K562 (cell line): ENCODE results near the gene CMTM8. TPM values are rescaled to one million over a fixed set of nuclear protein-coding genes. Genes with fewer than 3 reads are reported as not detected.

Experiments
- ATAC-seq: fragments of 200-7000 bp; cut with Tn5 transposase; 3 replicates; pipeline ENCODE4 v1.9.1; 2020; ENCODE audit warnings: moderate library complexity
- BruUV-seq: library from RNA; stranded (reverse); fragments of 400-500 nt; replicated peaks from 2 replicates; lab custom pipeline; 2021; lab: Mats Ljungman, UMichigan
- CTCF ChIA-PET: fragments of 300-600 bp; formaldehyde crosslinking; extraction: SDS; loops from one replicate; lab custom pipeline; 2021; ENCODE audit warnings: low intra/inter-chr PET ratio; lab: Yijun Ruan, JAX
- POLR2A ChIA-PET: fragments of 300-600, 350-650 bp; sonication (Branson Sonifier 250); formaldehyde crosslinking; extraction: SDS; loops from one replicate; lab custom pipeline; 2021; ENCODE audit warnings: antibody characterized with exemption, inconsistent platforms; lab: Yijun Ruan, JAX
- DNase-seq, 4 experiments: peaks; one replicate each; pipeline versions ENCODE4 v3.0.0 to v3.0.0-alpha.2; 2011 to 2018; ENCODE audit warnings: low spot score in 3 of 4, mixed read lengths in 3 of 4; ENCODE audit errors: extremely low read depth in 1 of 4
- FAIRE-seq: peaks from 2 replicates; lab custom pipeline; 2011; peaks lifted over from hg19 to GRCh38; lab: Jason Lieb, UNC
- H2AFZ ChIP-seq: 2 replicates; pipeline ENCODE4 v1.6.0; 2011; ENCODE audit warnings: low read depth, low read length, control low read depth, inconsistent platforms
- H3K27ac ChIP-seq: fragments of 200-600 bp; 3 replicates; pipeline ENCODE4 v1.8.0; 2011; ENCODE audit warnings: low read depth, mild to moderate bottlenecking, control low read depth, inconsistent platforms, low read length, moderate library complexity, mixed read lengths; ENCODE audit errors: extremely low read depth
- H3K27me3 ChIP-seq, 2 experiments: fragments of 300-600 bp in 1 of 2; 2 replicates in 1 of 2; 3 replicates in 1 of 2; pipeline versions ENCODE4 v1.6.0 to v1.8.0; 2011; ENCODE audit warnings: inconsistent platforms in 2 of 2, low read length in 2 of 2, mild to moderate bottlenecking in 1 of 2, mixed read lengths in 1 of 2, moderate library complexity in 1 of 2; ENCODE audit not compliant: control insufficient read depth in 2 of 2, insufficient read depth in 2 of 2
- H3K36me3 ChIP-seq: fragments of 300-600 bp; 3 replicates; pipeline ENCODE4 v1.8.0; 2011; ENCODE audit warnings: mild to moderate bottlenecking, low read length, inconsistent platforms; ENCODE audit not compliant: control insufficient read depth, insufficient read depth
- H3K4me1 ChIP-seq, 2 experiments: fragments of 200-600 bp in 1 of 2; replicated peaks in 1 of 2; 2 replicates in 1 of 2; 3 replicates in 1 of 2; pipeline versions ENCODE4 v1.5.1 to v1.8.0; 2011; ENCODE audit warnings: inconsistent platforms in 2 of 2, low read length in 2 of 2, mild to moderate bottlenecking in 1 of 2, mixed read lengths in 1 of 2, moderate library complexity in 1 of 2; ENCODE audit not compliant: control insufficient read depth in 2 of 2, insufficient read depth in 2 of 2
- H3K4me2 ChIP-seq: 2 replicates; pipeline ENCODE4 v1.6.1; 2011; ENCODE audit warnings: low read length, control low read depth, inconsistent platforms, mixed read lengths; ENCODE audit not compliant: insufficient read depth
- H3K4me3 ChIP-seq: fragments of 200-600 bp; sonication (generic), shearing (Covaris generic); 2 replicates; pipeline ENCODE4 v1.5.1; 2016; ENCODE audit warnings: control low read depth, inconsistent platforms
- H3K79me2 ChIP-seq: fragments of 200-600 bp; 3 replicates; pipeline ENCODE4 v1.8.0; 2011; ENCODE audit warnings: low read length, inconsistent platforms; ENCODE audit not compliant: control insufficient read depth, insufficient read depth
- H3K9ac ChIP-seq, 2 experiments: 2 replicates each; pipeline versions ENCODE4 v1.6.0 to v1.6.1; 2011; ENCODE audit warnings: low read depth in 2 of 2, low read length in 2 of 2, control low read depth in 1 of 2, inconsistent platforms in 1 of 2, mild to moderate bottlenecking in 1 of 2, mixed read lengths in 1 of 2; ENCODE audit not compliant: insufficient read depth in 1 of 2
- H3K9me1 ChIP-seq: one replicate; pipeline ENCODE4 v1.6.0; 2011; ENCODE audit warnings: inconsistent platforms, mild to moderate bottlenecking, low read length, moderate library complexity; ENCODE audit not compliant: control insufficient read depth, insufficient read depth
- H3K9me3 ChIP-seq: replicated peaks from 2 replicates; pipeline ENCODE4 v1.5.1; 2011; ENCODE audit warnings: low read depth, low read length, inconsistent platforms; ENCODE audit not compliant: control insufficient read depth, insufficient read depth
- H4K20me1 ChIP-seq: replicated peaks from 2 replicates; pipeline ENCODE4 v1.6.1; 2011; ENCODE audit warnings: low read length, inconsistent platforms, mixed read lengths; ENCODE audit not compliant: control insufficient read depth, insufficient read depth
- CREB5 ChIP-seq: fragments of 250-450 bp; sonication (Bioruptor Pico); IDR thresholded peaks from 2 replicates; pipeline ENCODE4 v1.5.0; 2020; ENCODE audit warnings: mild to moderate bottlenecking
- ETV6 ChIP-seq, 3 experiments: fragments of 150-350 bp in 1 of 3; sonication (generic) in 1 of 3; formaldehyde crosslinking in 1 of 3; IDR thresholded peaks; 2 replicates each; pipeline versions ENCODE4 v1.6.1 to v1.8.0; 2014 to 2022; ENCODE audit warnings: borderline replicate concordance in 2 of 3, low read depth in 2 of 3, antibody characterized with exemption in 1 of 3, low read length in 1 of 3, mild to moderate bottlenecking in 1 of 3, missing genetic modification reagents in 1 of 3
- KLF13 ChIP-seq: fragments of 450-650 bp; IDR thresholded peaks from 2 replicates; pipeline ENCODE4 v1.6.1; 2016; ENCODE audit warnings: missing genetic modification characterization, low read depth, mild to moderate bottlenecking, missing compliant biosample characterization, moderate library complexity, borderline replicate concordance
- OTX1 ChIP-seq: fragments of 450-650 bp; formaldehyde crosslinking; IDR thresholded peaks from 2 replicates; pipeline ENCODE4 v1.4.0; 2022; ENCODE audit warnings: mild to moderate bottlenecking
- PHF8 ChIP-seq: fragments of 200-600 bp; sonication (generic); IDR thresholded peaks from 2 replicates; pipeline ENCODE4 v1.6.1; 2012; ENCODE audit warnings: mixed run types, mild to moderate bottlenecking, inconsistent platforms, low read length, moderate library complexity, borderline replicate concordance
- SETDB1 ChIP-seq: IDR thresholded peaks from one replicate; pipeline ENCODE4 v1.6.1; 2012; ENCODE audit warnings: low read length, control low read depth, inconsistent platforms
- SMARCA4 ChIP-seq: fragments of 450-650 bp; IDR thresholded peaks from 2 replicates; pipeline ENCODE4 v1.6.1; 2016
- SNRNP70 ChIP-seq: fragments of 200-400 bp; formaldehyde crosslinking; optimal IDR thresholded peaks from 2 replicates; pipeline ENCODE3; 2017; ENCODE audit warnings: low read depth, low read length
- STAG1 ChIP-seq: sonication (generic); formaldehyde crosslinking; IDR thresholded peaks from 2 replicates; pipeline ENCODE4 v1.5.0; 2020; ENCODE audit warnings: missing genetic modification reagents, borderline replicate concordance
- YBX1 ChIP-seq: fragments of 450-650 bp; IDR thresholded peaks from 2 replicates; pipeline ENCODE4 v1.7.1; 2016; ENCODE audit warnings: mild to moderate bottlenecking
- ZHX1 ChIP-seq: fragments of 150-350 bp; conservative IDR thresholded peaks from 2 replicates; pipeline ENCODE4 v1.6.1; 2014; ENCODE audit warnings: low read length
- WGBS: fragments of 100-300 bp; shearing (Covaris generic); methylation state at CpG from one replicate; pipeline ENCODE4 v1.1.6; 2016; ENCODE audit warnings: low coverage, mixed read lengths; ENCODE audit not compliant: insufficient coverage; ENCODE audit errors: missing lambda C conversion rate; 5-methylcytosine and 5-hydroxymethylcytosine counted together
- in situ Hi-C: fragments of 300-500 bp; cut with MboI; formaldehyde crosslinking; loops from 4 replicates; pipeline ENCODE4 v1.15.0; 2018; ENCODE audit warnings: inconsistent platforms, mixed read lengths
- intact Hi-C: fragments of 100-400 bp; cut with micrococcal nuclease; formaldehyde crosslinking; loops from 2 replicates; pipeline ENCODE4 v1.14.2; 2022
- polyA plus RNA-seq, 8 experiments: library from polyadenylated mRNA; depleted of rRNA in 4 of 8; stranded (reverse) in 5 of 8; unstranded in 3 of 8; fragments of >200 nt; fragmentation: Nextera tagmentation in 2 of 8; fragmentation: Illumina TruSeq in 1 of 8; extraction: Ambion mirVana in 2 of 8; extraction: Trizol in 1 of 8; gene quantifications; 2 replicates each; pipeline versions ENCODE4 v1.2.1 to v1.2.3, GENCODE V29; 2011 to 2014; ENCODE audit warnings: inconsistent platforms in 1 of 8, missing spikeins in 1 of 8
- total RNA-seq, 7 experiments: library from RNA; depleted of rRNA in 6 of 7; stranded (reverse); fragments of >200 nt in 6 of 7; fragmentation: Illumina TruSeq in 2 of 7; extraction: Trizol in 2 of 7; gene quantifications; 2 replicates each; pipeline versions ENCODE4 v1.2.1 to v1.2.3, GENCODE V29; 2011 to 2021; ENCODE audit warnings: low replicate concordance in 1 of 7

The CMTM8 gene
- total and polyA plus RNA-seq, 9 of the 15 experiments (the other 6 are each of a cell fraction or from before 2014, with no cell fraction given) = not detected

DNA sequence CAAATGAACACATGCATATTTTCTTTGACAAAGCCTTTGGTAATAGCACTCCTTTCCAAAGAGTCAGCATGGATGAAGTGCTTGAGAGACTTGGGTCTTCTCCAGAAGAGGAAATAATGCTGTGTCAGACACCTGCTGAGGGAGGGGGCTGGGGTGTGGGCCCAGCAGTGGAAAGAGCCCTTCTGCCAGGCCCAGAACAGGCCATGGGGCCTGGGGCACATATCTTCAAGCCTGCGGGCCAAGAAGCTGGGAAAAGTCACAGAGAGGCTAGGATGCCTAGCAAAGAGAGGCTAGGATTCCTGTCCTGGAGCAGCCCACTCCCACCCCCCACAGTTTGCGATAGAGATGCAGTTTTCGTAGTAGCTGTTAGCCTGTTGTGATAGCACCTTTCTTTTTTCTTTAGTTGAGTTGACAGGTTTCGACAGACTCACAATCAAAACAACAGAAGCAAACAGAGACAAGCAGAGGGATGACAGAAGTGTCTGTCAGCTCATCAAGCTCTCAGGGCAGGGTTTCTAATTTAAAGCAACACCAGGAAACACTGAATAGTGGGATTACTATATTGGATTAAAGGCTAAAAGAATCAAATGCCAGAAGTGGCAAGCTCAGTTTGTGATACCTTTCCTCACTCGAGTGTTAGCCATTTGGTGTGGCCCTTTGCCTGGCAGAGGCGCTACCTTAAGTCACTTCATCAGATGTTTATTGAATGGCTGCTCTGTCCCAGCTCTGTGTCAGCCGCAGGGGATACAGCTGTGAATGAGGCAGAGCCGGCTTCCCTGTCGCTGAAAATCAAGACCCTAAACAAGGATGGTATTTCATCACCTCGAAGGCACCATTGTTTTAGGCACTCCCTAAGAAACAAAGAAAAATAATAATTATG lies 172.1 kb downstream of the CMTM8 start (continued):
- TF ChIP-seq ETV6 (IDR thresholded peaks at IDR 0.05; ENCODE audit: borderline replicate concordance in 1 of 2, low read depth in 2 of 2, low read length in 1 of 2) (no peak), ETV6 (CRISPR knock-in tag; IDR thresholded peaks at IDR 0.05; ENCODE audit: borderline replicate concordance) (no peak), SETDB1 (no peak)

DNA sequence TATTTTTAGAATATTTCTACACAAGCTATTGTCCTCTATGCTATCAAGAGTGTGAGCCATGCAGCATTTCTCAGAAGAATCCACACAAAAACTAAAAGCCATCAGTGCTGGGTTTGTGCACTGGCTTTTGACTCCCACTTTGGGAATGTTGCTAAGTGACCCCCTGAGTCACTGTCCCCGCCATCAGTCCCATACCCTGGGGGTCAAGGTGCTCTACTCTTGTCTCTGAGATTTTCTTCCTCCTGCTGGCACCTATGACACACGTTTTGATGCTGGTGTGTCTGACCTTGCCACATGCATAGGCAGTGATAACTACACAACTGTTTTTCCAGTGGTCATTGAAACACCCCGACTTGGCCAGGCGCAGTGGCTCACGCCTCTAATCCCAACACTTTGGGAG lies 173.0 kb downstream of the CMTM8 start:
- no peaks in the 10 kb centered on the region for H3K9me3 ChIP-seq
- BruUV-seq = no TSS peak
- FAIRE-seq (no peak), DNase-seq (no peak), ATAC-seq (no peak)
- WGBS = 0% methylated on average over 5 of the region's 5 CpGs
- POLR2A ChIA-PET = interaction anchor here (1.1 kb wide), 1 partner anchor 36 kb away, joined by 3 read pairs; no protein-coding TSS in a partner anchor
- no peak overlapping the region for H3K4me3 ChIP-seq
- H3K79me2 ChIP-seq = no peaks in the 10 kb centered on the region
- H3K9me1 ChIP-seq = no peaks in the 10 kb centered on the region
- no peaks in the 10 kb centered on the region for H3K4me1 ChIP-seq
- in situ Hi-C loops (no loop called here), intact Hi-C loops (no loop called here)
- H3K27ac ChIP-seq = no peak overlapping the region
- H2AFZ ChIP-seq = no peak overlapping the region
- no peaks in the 10 kb centered on the region; the same call in 1 of the 2 replicates for H4K20me1 ChIP-seq
- CTCF ChIA-PET = no interaction called here
- H3K4me2 ChIP-seq = no peak overlapping the region
- no peaks in the 10 kb centered on the region for H3K36me3 ChIP-seq
- peaks cover 24 to 39% of the 10 kb centered on the region in 2 experiments; a peak in 4 of 5 replicates for H3K27me3 ChIP-seq
- no peak overlapping the region for H3K9ac ChIP-seq
- TF ChIP-seq PHF8 (no peak), OTX1 (CRISPR knock-in tag) (no peak), YBX1 (no peak), SMARCA4 (no peak), SNRNP70 (no peak), ZHX1 (no peak), CREB5 (CRISPR knock-in tag) (no peak), KLF13 (tag) (no peak), STAG1 (CRISPR knock-in tag) (no peak)
